GM13976 (cell line): ENCODE measurements around the gene STX18.
"Not testable (repeated sequence)": the region's sequence is repeated elsewhere in the genome, so short reads cannot be mapped to it uniquely, and the experiment has no call there.

Source experiments
- DNase-seq: peaks from one replicate; pipeline ENCODE4 v3.0.0; 2012; ENCODE audit warnings: low spot score
- CTCF ChIP-seq: IDR thresholded peaks from 2 replicates; pipeline ENCODE4 v1.5.1; 2012; ENCODE audit warnings: borderline replicate concordance, mild to moderate bottlenecking; ENCODE audit not compliant: insufficient read depth; ENCODE audit errors: extremely low read depth, missing control alignments, control extremely low read depth
- in situ Hi-C: fragments of 300-500 bp; cut with MboI; formaldehyde crosslinking; loops from one replicate; pipeline ENCODE4 v1.12.0; 2022; ENCODE audit warnings: low sequenced_read_pairs, mixed read lengths, inconsistent platforms; ENCODE audit not compliant: unreplicated experiment

The STX18 gene

DNA sequence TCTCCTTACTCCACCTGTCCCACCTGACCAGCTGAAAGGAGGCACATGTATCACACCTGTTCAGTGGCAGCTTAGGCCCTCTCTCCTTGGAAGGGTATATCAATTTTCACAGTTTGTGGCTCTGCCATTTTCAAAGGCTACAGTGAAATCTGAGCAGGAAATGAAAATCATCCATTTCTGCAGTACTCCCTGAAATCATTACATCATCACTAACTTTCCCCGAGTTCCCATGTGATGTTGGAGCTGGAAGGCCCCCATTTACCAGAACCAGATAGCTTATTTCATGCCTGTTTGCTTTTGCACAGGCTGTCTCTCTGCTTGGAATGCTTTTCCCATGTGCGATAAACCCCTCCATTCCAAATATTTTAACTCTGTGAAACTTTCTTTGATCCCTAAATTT lies 31.0 kb upstream of the STX18 start:
- TF ChIP-seq CTCF: no peak
- no peak for DNase-seq
- in situ Hi-C loops: no loop called here

- in situ Hi-C loops, DNase-seq: not testable (repeated sequence)
Observed at GRCh38 chr4:4569861-4570260, 28.0 kb upstream of the STX18 start.

DNA sequence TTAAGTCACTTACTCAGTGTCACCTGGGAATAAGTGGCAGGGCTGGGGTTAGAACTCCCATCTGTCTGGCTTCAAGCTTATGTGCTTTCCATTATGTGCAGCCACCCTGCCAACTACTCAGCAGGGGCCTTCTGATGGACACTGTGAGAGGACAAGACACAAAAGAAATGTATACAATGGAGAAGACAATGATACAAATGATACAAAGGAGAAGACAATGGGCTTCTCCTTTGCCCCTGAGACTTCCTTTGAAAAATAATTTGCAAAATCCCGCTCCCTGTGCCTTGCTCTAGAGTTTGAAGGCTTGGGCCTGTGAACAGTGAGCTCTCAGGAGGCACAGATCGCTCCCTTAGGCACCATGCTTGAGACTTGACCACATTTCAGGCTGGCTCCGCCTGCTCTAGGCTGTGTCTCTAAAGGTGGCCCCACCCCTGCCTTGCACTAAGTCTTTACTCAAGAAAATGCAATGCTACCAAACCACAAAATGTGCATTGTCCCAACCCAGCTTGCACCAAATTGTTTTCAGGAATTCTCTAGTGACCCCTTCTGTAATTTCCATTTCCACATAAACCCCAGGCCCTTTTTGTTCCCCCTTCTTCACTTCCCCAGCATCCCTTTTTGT lies 27.1 kb upstream of the STX18 start:
- DNase-seq: no peak
- in situ Hi-C loops: no loop called here
- TF ChIP-seq CTCF: no peak

- in situ Hi-C loops, DNase-seq: not testable (repeated sequence)
Observed at GRCh38 chr4:4566359-4566758, 24.5 kb upstream of the STX18 start.

DNA sequence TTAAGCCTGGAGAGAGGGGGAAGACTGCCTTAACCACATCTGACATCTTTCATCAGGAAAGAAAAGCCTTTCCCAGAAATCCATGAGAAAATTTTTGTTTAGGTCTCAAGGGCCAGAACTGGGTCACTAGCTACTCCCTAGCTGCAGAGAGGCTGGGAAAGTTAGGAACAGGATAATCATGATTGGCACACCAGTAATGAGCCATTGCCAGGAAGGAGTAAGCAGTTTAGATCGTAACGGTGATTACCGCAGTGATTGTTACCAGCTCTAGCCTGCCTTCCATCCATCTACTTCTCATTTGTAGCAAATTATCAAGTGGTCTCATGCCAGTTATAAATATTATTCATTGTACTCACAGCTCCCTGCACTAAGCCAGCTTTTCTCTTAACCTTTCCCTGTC lies 22.7 kb upstream of the STX18 start:
- in situ Hi-C loops: no loop called here
- no peak for DNase-seq
- TF ChIP-seq CTCF: no peak

GRCh38 chr4:4560642-4561041 lies 18.8 kb upstream of the STX18 start:
- no peak for DNase-seq
- in situ Hi-C loops: no loop called here
- TF ChIP-seq CTCF: no peak

DNA sequence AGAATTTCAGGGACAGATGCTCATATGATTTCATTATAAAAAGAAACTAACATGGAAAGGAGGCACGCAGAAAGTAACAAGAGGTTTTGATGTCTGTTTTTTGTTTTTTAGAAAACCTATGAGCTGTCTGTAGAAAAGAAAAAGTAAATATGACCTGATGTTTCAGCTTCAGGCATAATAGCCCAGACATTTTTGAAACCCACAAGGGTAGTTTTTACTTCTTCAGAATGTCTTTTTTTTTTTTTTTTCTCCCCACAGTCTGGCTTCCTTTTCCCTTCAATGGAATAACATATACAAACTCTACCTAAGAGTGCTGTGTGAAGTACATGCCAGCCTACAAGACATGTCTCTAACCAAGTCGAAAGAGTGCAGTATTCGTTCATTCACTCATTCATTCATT lies 18.3 kb upstream of the STX18 start:
- no peak for DNase-seq
- in situ Hi-C loops: no loop called here

More for the DNA sequence above, 18.3 kb upstream of the STX18 start:
- TF ChIP-seq CTCF: no peak
